Naive B cell (primary cell): Measurements from ENCODE around the gene RXRA. TPM values are rescaled to one million over a fixed set of nuclear protein-coding genes. Genes with fewer than 3 reads are reported as not detected.

Experiments
- ATAC-seq, 2 donors: fragments of 150-1000 bp; cut with Tn5 transposase; 2 replicates each; pipeline ENCODE4 v1.10.0; 2021; ENCODE audit warnings: low read depth in 2 of 2, mild to moderate bottlenecking in 2 of 2, moderate library complexity in 2 of 2
- DNase-seq: peaks from one replicate; pipeline ENCODE4 v3.0.0; 2022
- H3K27ac Mint-ChIP-seq, 6 donors: one replicate each; pipeline ENCODE4 v1.8.0; 2020 to 2022; ENCODE audit warnings: mild to moderate bottlenecking in 6 of 6, mixed read lengths in 6 of 6, moderate library complexity in 5 of 6, inconsistent platforms in 2 of 6
- H3K27me3 Mint-ChIP-seq, 3 donors: one replicate each; pipeline ENCODE4 v1.8.0; 2021 to 2022; ENCODE audit warnings: mixed read lengths in 3 of 3, mild to moderate bottlenecking in 1 of 3
- H3K36me3 Mint-ChIP-seq, 2 donors: one replicate each; pipeline ENCODE4 v1.8.0; 2020 to 2022; ENCODE audit warnings: mixed read lengths in 2 of 2, inconsistent platforms in 1 of 2, mild to moderate bottlenecking in 1 of 2
- H3K4me1 Mint-ChIP-seq, 3 donors: one replicate each; pipeline ENCODE4 v1.8.0; 2020 to 2022; ENCODE audit warnings: mixed read lengths in 3 of 3, inconsistent platforms in 1 of 3, mild to moderate bottlenecking in 1 of 3, moderate library complexity in 1 of 3
- H3K4me3 Mint-ChIP-seq, 8 donors: one replicate each; pipeline ENCODE4 v1.8.0; 2020 to 2022; ENCODE audit warnings: mild to moderate bottlenecking in 8 of 8, mixed read lengths in 8 of 8, moderate library complexity in 8 of 8, inconsistent platforms in 2 of 8
- H3K9me3 Mint-ChIP-seq, 7 donors: one replicate each; pipeline ENCODE4 v1.8.0; 2020 to 2022; ENCODE audit warnings: mixed read lengths in 7 of 7, mild to moderate bottlenecking in 5 of 7, inconsistent platforms in 2 of 7, moderate library complexity in 1 of 7
- polyA plus RNA-seq, 6 donors: library from polyadenylated mRNA; unstranded; fragments of 300-500 nt; fragmentation: Illumina TruSeq; gene quantifications; one replicate each; pipeline ENCODE4 v1.2.3, GENCODE V29; 2021; ENCODE audit warnings: low read depth in 6 of 6

Gene RXRA
- polyA plus RNA-seq, 6 donors from 2014 or later: 0.31 to 0.76 (median 0.50) TPM; not detected in 1

DNA sequence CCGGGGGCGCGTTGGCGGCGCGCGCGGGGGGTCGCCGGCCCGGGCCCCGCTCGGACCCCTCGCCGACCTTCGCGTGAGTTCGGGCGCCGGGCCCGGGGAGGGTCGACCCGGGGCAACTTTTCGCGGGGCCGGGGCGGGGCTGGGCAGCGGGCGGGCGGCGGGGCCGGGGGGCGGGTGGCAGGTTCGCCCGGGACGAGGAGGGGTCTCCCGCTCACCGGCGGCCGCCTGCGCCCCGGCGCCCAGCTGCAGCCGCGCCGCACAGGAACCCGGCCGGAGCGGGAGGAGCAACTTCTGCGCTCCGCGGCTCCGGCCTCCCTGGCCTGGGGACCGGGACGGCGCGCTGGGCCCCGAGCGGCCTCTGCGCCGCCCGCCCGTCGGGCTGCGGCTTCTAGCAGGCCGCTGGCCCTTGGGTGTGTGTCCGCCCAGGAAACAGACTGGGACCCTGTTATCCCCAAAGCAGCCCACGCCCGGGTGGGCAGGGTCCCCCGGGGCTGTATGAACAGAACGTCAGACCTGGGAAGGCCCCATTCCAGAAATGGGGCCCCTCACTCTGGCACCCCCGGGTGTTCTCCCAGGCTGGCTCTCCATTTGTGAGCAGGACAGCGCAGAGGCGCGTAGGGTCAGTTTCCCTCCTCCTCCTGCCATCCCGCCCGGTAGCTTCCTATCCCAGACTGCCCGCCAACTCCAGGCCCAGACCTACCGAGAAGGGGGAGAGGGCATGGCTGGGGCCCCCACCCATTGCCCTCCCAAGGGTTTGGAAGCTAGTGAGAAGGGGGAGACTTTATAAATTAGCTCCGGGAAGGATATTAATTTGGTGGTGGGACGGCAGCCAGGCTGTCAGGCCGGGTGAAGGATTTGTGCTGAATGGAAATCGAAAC, 708 bp downstream of the RXRA start:
- ATAC-seq (no peak), DNase-seq (no peak)
- Mint-ChIP-seq H3K27ac (no peak overlapping the region), H3K4me1 (peaks cover 8 to 23% (median 18%) of the 10 kb centered on the region in 3 donors), H3K4me3 (peak overlapping the region; percentile 56 to 86 (median 68)), H3K27me3 (peaks cover 0 to 17% (median 0%) of the 10 kb centered on the region in 3 donors), H3K9me3 (no peaks in the 10 kb centered on the region), H3K36me3 (no peaks in the 10 kb centered on the region)

GRCh38 chr9:134327671-134328231, 1.5 kb downstream of the RXRA start:
- Mint-ChIP-seq H3K27me3 (peaks cover 0 to 17% (median 0%) of the 10 kb centered on the region in 3 donors), H3K36me3 (no peaks in the 10 kb centered on the region), H3K4me1 (peaks cover 8 to 26% (median 18%) of the 10 kb centered on the region in 3 donors), H3K9me3 (no peaks in the 10 kb centered on the region), H3K4me3 (peak overlapping the region in 6 of 8 donors; percentile 46 to 84 (median 61)), H3K27ac (no peak overlapping the region)
- DNase-seq: no peak
- ATAC-seq: no peak

GRCh38 chr9:134328341-134328840, 2.1 kb downstream of the RXRA start:
- no peaks in the 10 kb centered on the region for H3K36me3 Mint-ChIP-seq
- H3K27me3 Mint-ChIP-seq: peaks cover 0 to 17% (median 0%) of the 10 kb centered on the region in 3 donors
- peak overlapping the region in 1 of 6 donors; percentile 41 for H3K27ac Mint-ChIP-seq
- DNase-seq (no peak), ATAC-seq (no peak)
- H3K4me3 Mint-ChIP-seq: peak overlapping the region in 4 of 8 donors; percentile 56 to 84 (median 61)
- H3K9me3 Mint-ChIP-seq: no peaks in the 10 kb centered on the region
- peaks cover 8 to 26% (median 18%) of the 10 kb centered on the region in 3 donors for H3K4me1 Mint-ChIP-seq

- Mint-ChIP-seq H3K27me3 (peaks cover 0 to 17% (median 0%) of the 10 kb centered on the region in 3 donors), H3K9me3 (no peaks in the 10 kb centered on the region), H3K4me1 (peaks cover 8 to 26% (median 18%) of the 10 kb centered on the region in 3 donors), H3K36me3 (no peaks in the 10 kb centered on the region), H3K27ac (no peak overlapping the region), H3K4me3 (no peak overlapping the region)
- DNase-seq: no peak
- no peak for ATAC-seq
These were observed 2.8 kb downstream of the RXRA start for GRCh38 chr9:134328841-134329575.

DNA sequence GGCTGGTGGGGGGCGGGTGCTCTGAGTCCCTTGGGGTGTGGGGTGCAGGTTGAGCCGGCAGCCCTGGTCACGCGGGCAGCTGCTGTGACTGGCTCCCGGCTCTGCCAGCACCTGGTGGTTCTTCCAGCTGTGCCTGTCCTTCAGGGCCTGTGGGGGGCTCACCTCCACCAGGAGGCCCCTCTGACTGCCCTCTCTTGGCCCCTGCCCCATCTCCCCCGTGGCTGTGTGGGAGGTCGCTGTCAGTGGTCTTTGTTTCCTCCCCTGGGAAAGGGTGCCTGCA, 3.3 kb downstream of the RXRA start:
- Mint-ChIP-seq H3K9me3 (no peaks in the 10 kb centered on the region), H3K4me1 (peaks cover 6 to 21% (median 15%) of the 10 kb centered on the region in 3 donors), H3K27me3 (peaks cover 0 to 17% (median 0%) of the 10 kb centered on the region in 3 donors), H3K27ac (peak overlapping the region in 1 of 6 donors; percentile 91), H3K36me3 (no peaks in the 10 kb centered on the region), H3K4me3 (no peak overlapping the region)
- ATAC-seq (no peak), DNase-seq (no peak)

DNA sequence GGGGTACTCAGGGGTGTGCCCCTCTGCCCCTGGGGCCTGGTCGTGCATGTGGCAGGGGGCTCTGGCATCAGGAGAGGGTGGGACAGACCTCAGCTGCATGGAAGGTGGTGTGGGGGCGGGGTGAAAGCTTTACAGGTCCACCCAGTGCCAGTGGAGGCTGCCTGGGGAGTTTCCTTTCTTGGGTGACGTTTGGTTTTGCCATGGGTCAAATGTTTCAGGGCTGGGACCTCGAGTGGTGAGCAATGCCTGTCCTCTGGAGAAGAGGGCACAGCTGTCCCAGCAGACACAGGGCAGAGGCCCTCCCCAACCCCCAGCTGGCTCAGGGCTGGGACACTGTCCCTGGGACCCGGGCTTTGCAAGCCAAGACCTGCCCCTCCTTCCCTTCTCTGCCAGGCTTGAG, 3.6 kb downstream of the RXRA start:
- Mint-ChIP-seq H3K27me3 (peaks cover 0 to 17% (median 0%) of the 10 kb centered on the region in 3 donors), H3K4me3 (peak overlapping the region in 2 of 8 donors; percentile 65 to 67), H3K9me3 (no peaks in the 10 kb centered on the region), H3K27ac (peak overlapping the region in 1 of 6 donors; percentile 91), H3K4me1 (peaks cover 3 to 18% (median 11%) of the 10 kb centered on the region in 3 donors), H3K36me3 (no peaks in the 10 kb centered on the region)
- no peak for DNase-seq
- ATAC-seq: no peak

GRCh38 chr9:134330590-134330989, 4.3 kb downstream of the RXRA start:
- ATAC-seq (no peak), DNase-seq (no peak)
- Mint-ChIP-seq H3K27ac (peak overlapping the region in 2 of 6 donors; percentile 82 to 83), H3K4me3 (peak overlapping the region in 2 of 8 donors; percentile 62 to 65), H3K4me1 (peaks cover 3 to 18% (median 11%) of the 10 kb centered on the region in 3 donors), H3K36me3 (no peaks in the 10 kb centered on the region), H3K9me3 (no peaks in the 10 kb centered on the region), H3K27me3 (peaks cover 0 to 17% (median 0%) of the 10 kb centered on the region in 3 donors)

GRCh38 chr9:134331186-134332025, 5.2 kb downstream of the RXRA start:
- Mint-ChIP-seq H3K36me3 (no peaks in the 10 kb centered on the region), H3K4me1 (peaks cover 3 to 18% (median 11%) of the 10 kb centered on the region in 3 donors), H3K4me3 (no peak overlapping the region), H3K9me3 (no peaks in the 10 kb centered on the region), H3K27me3 (peaks cover 0 to 17% (median 0%) of the 10 kb centered on the region in 3 donors), H3K27ac (peak overlapping the region in 1 of 6 donors; percentile 83)
- no peak for ATAC-seq
- no peak for DNase-seq

DNA sequence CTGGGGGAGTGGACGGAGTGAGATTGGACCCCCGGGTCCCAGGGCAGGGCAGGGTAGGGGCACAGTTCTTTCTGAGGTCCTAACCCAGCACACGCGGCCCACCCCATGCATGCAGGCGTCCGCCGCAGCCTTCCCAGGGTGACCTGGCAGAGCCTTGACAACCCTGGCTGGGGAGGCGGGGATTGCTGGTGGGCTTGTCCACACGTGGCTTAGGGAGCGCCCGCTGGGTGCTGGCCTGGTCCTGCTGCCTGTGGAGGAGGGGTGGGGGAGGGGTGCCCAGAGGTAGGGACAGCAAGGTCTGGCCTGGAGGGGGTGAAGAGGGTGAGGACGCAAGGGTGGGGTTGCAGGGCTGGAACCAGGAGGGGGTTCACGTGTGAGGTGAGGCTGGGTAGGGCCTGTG, 6.0 kb downstream of the RXRA start:
- H3K4me1 Mint-ChIP-seq: peaks cover 3 to 20% (median 16%) of the 10 kb centered on the region in 3 donors
- no peak overlapping the region for H3K4me3 Mint-ChIP-seq
- no peaks in the 10 kb centered on the region for H3K9me3 Mint-ChIP-seq
- no peak overlapping the region for H3K27ac Mint-ChIP-seq
- ATAC-seq: no peak
- H3K36me3 Mint-ChIP-seq: no peaks in the 10 kb centered on the region
- DNase-seq: no peak
- peaks cover 0 to 17% (median 0%) of the 10 kb centered on the region in 3 donors for H3K27me3 Mint-ChIP-seq

- Mint-ChIP-seq H3K4me1 (peaks cover 3 to 21% (median 21%) of the 10 kb centered on the region in 3 donors), H3K9me3 (no peaks in the 10 kb centered on the region), H3K27me3 (peaks cover 0 to 18% (median 0%) of the 10 kb centered on the region in 3 donors), H3K36me3 (no peaks in the 10 kb centered on the region), H3K4me3 (no peak overlapping the region), H3K27ac (no peak overlapping the region)
- DNase-seq (no peak), ATAC-seq (no peak)
These were observed 6.6 kb downstream of the RXRA start for GRCh38 chr9:134332841-134333233.

- DNase-seq (no peak), ATAC-seq (no peak)
- Mint-ChIP-seq H3K4me3 (no peak overlapping the region), H3K27ac (no peak overlapping the region), H3K27me3 (peaks cover 0 to 17% (median 0%) of the 10 kb centered on the region in 3 donors), H3K9me3 (no peaks in the 10 kb centered on the region), H3K4me1 (peaks cover 3 to 23% (median 21%) of the 10 kb centered on the region in 3 donors), H3K36me3 (no peaks in the 10 kb centered on the region)
These were observed 7.1 kb downstream of the RXRA start for GRCh38 chr9:134333234-134333873.

GRCh38 chr9:134333874-134334581, 7.8 kb downstream of the RXRA start:
- Mint-ChIP-seq H3K27ac (peak overlapping the region in 1 of 6 donors; percentile 9), H3K4me1 (peaks cover 3 to 21% (median 20%) of the 10 kb centered on the region in 3 donors), H3K36me3 (no peaks in the 10 kb centered on the region), H3K9me3 (no peaks in the 10 kb centered on the region), H3K4me3 (peak overlapping the region in 2 of 8 donors; percentile 27 to 30), H3K27me3 (peaks cover 0 to 16% (median 0%) of the 10 kb centered on the region in 3 donors)
- no peak for DNase-seq
- no peak for ATAC-seq
